HG03565 (cell line): ENCODE data around the gene ARMC9.

Experiments used
- ATAC-seq: cut with Tn5 transposase; IDR thresholded peaks from one replicate; pipeline ENCODE4 v1.9.1; 2021; ENCODE audit warnings: mild to moderate bottlenecking, moderate library complexity; ENCODE audit not compliant: unreplicated experiment

The ARMC9 gene

DNA sequence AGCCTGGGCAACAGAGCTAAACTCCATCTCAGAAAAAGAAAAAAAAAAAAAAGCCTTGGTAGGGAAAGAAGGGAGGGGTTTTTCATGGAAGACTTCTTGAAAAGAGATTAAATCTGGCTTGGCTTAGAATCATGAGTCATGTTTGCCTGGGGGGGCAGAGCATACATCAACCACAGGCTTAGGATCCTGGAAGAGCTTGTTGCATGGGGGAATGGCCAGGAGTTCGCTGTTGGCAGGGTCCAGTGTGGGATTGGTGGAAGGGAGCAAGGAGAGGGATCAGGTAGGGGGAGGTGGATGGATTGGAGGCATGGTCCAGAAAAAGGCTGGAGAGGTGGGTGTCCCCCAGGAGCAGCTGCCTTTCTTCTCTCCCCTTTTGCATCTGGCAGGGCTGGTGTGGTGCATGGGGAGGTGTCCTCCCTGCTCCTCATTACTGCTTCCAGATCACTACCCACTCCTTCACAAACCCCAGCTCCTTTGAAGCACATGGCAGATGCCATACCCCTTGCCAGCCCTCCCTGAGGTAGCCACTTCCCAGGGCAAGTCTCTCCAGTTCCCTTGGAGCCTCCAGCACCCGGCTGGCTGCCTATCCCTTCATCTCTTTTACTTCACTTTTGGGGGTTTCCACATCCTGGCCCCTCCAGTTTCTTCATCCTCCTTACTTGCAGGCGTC is 2.5 kb downstream of the ARMC9 start:
- ATAC-seq: no peak

DNA sequence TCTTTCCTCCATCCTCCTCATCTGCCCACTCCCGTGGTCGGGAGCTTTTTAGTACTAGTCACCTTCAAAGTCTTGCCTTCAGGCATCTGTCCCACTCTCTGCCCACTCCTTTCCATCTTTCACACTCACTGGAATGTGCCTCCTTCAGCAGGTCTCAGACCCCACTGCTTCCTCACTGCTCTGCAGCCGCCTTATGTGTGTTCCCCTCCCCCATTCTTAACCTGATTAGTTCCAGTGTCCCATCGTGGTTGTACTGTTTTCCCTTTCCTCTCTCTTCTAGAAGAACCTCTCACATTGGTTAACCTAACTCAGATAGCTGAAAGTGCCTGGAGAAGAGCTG is 3.0 kb downstream of the ARMC9 start:
- no peak for ATAC-seq

DNA sequence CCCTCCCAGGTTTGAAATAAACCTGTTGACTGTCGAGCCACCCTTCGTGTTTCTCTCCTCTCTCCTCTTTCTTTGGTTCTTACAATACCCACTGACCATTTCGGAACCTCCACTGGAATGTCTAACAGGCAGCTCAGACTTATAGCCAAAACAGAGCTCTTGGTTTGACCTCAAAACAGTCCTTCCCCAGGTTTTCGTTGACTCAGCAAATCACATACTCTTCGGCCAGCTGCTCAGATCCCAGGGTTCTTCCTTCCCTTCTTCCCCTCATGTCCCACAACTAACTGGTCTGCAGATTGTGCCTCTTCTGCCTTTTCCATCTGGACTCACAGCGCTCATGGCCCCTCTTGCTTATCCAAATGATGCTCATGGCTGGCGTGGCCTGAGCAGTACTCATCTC is 4.7 kb downstream of the ARMC9 start:
- no peak for ATAC-seq

DNA sequence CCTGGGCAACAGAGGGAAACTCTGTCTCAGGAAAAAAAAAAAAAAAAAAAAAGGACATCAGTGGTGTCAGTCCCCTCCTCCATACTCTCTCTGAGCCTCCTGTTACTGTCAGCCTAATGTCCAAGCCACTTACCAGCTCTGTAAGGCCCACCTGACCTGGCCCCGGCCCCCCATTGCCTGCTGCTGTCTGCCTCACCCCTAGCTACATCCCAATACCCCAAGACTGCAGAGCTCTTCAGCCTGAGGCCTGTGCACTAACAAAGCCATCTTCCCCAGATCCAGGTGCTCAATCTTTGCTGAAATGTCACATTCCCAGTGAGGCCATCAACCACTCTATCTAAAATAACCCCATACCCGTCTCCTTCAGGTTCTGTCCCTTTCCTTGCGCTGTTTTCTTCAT is 5.7 kb downstream of the ARMC9 start:
- ATAC-seq: no peak

DNA sequence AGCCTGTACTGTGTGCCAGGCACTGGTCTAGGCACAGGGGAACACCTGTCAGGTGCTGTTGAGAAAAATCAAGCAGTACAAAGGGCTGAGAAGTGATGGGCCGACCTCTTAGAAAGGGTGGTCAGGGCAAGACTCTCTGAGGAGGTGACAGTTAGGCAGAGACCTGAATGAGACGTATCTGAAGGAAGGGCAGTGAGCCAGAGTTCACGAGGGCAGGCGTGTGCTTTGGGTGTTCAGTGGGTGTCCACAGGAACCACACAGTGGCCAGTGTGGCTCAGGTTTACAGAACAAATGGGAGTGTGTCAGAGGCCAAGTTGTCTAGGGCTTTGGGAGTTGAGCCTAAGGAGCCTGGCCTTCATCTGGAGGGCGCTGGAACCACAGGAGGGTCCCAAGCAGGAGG is 6.2 kb downstream of the ARMC9 start:
- ATAC-seq: no peak

DNA sequence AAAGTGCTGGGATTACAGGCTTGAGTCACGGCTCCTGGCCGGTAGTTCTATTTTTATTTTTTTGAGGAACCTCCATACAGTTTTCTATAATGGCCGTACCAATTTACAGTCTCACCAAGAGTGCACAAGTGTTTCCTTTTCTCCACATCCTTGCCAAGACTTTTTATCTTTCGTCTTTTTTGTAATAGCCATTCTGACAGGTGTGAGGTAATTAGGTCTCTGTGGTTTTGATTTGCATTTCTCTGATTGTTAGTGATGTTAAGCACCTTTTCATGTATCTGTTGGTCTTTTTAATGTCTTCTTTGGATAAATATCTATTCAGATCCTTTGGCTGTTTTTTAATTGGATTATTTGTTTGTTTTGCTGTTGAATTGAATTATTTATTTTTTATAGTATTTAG is 9.3 kb downstream of the ARMC9 start:
- ATAC-seq: no peak

DNA sequence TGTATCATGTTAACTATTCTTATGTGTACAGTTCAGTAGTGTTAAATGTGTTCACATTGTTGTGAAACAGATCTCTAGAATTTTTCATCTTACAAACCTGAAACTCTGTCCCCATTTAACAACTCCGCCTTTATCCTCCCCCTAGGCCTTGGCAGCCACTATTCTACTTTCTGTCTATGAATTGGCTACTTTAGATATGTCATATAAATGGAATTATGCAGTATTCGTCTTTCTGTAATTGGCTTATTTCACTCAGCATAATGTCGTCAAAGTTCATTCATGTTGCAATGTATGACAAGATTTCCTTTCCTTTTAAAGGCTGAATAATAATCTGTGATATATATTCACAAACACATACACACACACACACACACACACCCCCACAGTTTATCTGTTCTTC is 12.4 kb downstream of the ARMC9 start:
- ATAC-seq: no peak

DNA sequence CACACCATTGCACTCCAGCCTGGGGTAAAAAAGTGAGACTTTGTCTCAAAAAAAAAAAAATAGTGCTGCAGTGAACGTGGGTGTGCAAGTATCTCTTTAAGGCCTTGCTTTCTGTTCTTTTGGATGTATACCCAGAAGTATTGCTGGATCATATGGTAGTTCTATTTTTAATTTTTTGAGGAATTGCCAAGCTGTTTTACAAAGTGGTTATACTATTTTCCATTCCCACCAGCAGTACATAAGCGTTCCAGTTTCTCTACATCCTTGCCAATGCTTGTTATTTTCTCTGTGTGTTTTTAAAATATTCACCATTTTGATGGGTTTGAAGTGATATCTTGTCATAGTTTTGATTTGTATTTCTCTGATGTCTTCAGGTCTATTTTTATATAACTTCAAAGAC is 13.1 kb downstream of the ARMC9 start:
- ATAC-seq: no peak

DNA sequence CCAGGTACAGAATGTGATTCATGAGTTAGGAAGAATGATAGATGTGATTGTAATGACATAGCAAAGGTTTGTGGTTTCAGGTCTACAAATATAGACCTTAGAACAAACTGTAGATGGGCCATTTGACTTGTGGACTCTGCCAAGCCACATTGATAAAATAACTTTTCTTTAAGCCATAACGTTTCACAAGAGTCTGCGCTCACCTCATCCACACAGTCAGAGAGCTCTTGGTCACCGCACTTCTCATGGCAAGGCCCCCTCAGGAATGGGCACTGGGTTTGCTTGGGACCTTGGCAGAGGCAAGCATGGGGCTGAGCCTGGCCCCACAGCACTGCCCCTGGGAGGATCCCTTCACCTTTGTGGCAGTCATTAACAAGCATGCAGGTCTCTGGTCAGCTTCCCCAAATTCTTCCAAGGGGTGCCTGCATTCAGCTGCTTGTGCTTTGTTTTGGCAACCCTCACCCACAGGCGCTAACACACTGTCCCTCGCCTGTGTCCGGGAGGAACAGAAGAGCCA is 14.0 kb downstream of the ARMC9 start:
- ATAC-seq: no peak

DNA sequence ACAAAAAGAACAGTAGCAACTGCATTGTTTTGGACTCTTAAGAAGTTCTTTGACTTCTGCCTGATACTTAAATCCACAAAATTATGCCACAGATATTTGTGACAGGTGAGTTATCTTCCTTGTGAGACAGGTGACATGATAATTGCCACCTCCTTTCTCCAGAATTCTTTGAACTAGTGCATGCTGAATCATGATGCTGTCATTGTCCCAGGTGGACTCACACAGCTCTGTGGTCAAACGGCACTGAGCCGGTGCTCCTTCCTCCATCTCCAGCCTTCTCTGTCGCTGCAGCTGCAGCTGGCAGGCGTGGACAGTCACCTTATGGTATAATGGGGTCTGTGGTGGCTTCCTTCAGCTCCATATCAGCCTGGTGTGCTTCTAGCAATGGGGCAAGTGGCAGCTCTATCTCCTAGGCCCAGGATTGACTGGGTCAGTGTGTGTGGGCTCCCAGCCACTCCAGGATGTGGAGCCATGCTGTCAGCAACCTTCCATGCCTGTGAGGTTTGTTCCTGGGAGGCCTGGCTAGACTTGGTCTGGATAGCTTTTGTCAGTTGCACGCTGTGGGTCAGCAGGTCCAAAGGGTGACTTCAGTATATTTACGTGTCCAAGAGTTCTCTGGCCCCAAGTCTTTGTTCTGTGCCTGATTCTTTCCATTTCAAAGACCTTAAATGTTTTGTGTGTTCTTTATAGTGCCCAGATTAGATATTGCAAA is 15.7 kb downstream of the ARMC9 start:
- ATAC-seq: no peak

DNA sequence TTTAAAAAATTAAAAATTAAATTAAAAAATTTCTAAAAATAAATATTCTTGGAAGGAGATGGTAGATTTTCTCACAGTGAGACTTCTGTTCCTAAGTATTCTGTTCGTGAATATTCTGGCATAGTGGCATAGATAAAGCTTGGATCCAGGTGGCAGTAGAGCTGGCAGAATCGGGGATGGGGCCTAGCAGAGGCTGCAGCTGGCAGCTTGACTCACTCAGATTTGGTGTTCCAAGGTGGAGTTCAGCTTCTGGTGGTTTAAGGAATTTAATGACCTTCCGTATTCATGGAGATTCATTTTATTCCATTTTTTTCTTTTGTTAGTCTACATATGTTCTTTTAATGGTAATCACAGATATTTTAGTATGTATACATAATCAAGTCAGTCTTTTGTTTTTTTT is 19.9 kb downstream of the ARMC9 start:
- no peak for ATAC-seq

DNA sequence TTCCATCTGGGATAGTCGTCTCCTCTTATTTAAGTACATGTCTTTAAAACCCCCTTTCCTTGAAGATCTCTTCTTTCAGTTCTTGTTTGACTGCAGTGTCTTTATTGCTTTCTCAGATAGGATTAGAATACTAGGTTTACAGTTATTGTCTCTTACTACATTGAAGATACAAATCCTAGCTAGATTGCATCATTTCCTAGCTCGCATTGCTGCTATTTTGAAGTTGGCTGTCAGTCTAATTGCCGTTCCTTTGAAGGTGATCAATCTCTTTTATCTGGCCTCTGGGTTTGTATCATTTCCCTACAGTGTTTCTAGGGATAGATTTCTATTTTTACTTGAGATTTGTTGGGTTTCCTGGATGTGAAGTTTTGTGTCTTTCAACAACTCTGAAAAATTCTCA is 20.9 kb downstream of the ARMC9 start:
- no peak for ATAC-seq

DNA sequence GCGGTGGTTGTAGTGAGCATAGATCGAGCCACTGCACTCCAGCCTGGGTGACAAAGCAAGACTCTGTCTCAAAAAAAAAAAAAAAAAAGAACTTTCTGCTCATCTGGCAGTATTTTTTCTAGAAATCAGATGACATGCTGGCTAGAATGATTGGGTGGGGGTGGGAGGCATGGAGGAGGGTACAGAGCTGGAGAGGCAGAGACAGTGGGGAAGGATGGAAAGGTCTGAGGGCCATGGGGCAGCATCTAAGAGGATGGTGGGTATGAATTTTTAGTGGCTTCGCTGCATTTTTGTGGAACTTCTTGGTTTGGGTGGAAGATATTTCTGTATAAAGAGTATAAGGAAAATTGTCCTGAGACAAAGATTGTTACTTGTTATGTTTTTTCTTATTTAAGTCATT is 23.3 kb downstream of the ARMC9 start:
- no peak for ATAC-seq

DNA sequence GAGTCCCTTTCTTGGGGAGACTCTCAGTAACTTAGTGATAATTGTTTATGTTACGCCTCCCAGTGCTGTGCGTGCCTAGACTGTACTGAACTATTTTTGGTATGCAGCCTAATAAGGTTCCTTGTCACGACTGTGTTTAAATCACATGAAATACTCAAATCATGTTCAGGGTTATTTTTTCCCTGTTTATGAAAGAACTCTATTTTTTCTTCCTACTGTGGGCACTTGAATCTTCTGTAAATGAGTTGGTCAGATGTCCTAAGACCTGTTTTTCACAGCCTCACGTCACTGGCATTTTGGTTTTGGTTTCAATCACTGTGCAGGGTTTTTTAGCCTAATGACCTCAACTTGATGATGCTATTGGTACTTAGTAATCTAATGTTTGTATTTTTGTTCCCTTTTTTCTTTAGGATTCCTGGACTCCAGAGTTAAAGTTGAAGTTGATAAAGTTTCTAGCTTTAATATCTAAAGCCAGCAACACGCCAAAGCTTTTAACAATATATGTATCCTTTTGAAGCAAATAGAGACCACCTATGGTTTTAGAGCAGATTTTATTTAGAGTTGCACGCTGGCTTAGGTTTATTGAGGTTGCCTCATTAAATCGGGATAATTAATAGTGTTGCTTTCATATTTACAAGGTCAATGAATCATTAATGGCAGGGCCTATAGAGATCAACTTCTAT is 24.0 kb downstream of the ARMC9 start:
- ATAC-seq: peak; percentile 79

DNA sequence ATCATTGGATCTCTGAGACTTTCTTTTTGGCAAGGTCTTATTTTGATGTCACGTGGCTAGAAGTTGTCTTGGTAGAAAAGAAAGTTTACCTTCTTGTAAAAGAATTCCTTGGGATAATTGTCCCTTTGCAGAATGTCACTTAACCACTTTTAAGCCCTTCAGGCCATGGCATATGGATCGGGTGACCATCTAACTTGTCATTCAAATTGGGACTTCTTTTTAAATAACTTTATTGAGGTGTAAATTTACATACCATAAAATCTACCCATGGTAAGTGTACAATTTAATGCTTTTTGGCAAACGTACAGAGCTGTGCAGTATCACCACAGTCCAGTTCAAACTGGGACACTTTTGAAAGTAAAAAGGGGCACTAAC is 24.6 kb downstream of the ARMC9 start:
- ATAC-seq: no peak

DNA sequence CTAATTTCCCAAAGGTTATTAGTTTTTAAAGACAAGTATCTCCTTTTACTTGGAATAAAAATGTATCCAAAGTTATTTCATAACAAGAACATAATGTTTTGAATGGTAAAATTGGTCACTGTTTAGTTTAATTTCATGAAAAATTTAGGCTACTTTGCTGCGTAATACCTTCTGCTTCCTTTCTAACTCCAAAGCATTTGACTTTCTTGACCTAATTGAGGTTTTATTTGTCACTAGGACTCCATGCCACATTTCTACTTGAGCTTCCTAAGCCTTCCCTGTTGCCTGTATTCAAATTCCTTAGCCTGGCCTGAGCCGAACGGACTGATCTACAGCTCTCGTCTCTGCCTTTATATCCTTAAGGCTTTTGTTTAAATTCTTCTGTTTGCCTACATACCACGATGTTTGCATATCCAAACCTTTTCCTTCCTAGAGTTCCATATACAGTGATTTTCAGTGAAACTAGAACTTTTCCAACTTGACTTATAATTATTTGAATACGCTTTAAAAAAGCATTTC is 25.1 kb downstream of the ARMC9 start:
- no peak for ATAC-seq

DNA sequence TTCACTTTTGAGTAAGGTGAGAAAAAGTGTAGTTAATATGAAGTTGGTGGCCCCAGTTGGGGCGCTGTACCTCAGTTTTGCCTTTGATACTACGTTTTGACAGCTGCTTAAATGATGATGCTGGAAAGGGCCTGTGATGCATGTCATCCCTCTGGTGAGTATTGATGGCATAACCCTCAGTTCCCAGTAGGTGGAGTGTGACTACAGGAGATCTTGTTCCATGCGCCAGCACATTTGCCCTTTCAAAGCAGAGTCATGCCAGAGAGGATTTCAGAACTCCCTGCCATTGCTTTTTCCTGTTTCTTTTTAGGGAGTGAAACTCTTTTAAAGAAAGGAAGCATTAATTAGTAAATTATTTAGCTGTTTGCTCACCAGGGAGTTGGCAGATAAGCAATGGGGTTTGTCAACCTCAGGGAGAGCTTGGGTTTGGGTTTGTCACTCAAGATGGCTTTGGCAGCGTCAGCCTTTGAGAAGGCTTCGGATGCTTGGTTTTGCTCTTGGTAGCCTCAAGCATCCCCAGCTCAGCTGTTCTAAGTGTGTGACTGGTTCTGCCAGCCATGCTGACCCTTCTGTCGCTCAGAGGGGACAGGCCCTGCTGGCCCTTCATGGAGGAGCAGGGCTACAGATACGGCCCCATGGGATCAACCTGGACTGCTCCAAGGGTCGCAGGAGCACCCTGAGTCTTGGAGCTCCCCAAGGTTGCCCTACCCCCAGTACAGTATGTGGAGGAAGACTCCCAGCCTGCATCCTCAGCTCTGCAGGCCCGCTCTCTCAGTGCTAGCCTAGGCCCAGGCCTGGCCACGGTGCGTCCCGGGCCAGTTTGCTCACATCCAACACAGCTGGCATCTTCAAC is 29.1 kb downstream of the ARMC9 start:
- peak; percentile 55 for ATAC-seq

DNA sequence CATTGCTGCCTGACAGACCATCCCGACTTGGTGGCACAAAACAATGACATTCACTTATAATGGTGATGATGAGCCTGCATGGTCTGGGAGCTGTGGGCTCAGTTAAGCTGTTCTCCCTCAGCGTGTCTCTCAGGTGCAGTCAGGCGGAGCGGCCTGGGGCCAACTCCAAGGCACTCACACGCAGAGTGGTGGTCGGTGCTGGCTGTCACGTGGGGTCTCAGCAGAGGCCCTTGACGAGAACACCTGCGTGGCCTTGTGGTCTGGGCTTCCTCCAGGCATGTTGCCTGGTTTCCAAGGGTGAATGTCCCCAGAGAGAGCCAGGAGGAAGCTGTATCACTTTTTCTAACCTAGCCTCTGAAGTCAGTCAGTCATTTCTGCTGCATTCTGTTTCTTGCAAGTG is 29.8 kb downstream of the ARMC9 start:
- ATAC-seq: peak; percentile 67

DNA sequence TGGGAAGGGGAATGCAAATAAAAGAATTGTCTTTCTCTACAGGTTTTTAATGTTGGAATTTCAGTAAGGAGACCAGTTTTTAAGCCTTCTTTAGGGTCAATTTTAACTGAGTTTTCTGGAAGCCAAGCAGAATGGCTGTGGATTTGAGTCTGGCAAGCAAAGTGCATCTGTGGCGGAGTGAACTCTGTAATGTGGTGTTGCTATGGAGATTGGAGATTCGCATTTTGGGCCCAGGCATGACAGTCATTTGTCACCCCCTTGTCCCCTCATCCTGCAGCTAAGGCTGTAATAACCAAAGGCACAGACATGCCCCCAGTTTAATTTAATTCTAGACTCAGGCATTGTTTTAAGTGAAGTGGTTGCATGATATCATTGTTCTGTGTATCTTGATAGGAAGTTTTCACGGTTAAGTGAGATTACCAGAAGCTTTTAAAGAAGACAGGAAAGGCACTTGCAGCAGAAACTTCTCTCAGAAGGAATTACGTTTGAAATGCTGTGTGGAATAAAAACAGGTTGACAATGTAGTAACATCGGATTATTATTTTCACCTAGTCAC is 30.6 kb downstream of the ARMC9 start:
- ATAC-seq: no peak

DNA sequence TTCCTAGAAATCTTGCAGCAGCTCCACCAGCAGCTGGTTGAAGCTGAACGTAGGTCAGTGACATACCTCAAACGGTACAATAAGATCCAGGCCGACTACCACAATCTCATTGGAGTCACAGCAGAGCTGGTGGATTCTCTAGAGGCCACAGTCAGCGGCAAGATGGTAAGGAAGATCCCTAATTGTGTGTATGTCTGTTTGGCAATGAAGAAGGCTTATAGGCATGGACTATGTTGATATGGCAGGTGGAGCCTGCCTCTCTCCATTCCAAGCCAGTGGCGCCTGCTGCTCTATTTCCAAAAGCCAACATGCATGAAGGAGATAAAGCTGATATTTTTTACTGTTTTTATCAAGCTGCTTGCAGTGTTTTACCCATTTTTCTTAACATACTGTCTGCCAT is 36.8 kb downstream of the ARMC9 start:
- ATAC-seq: no peak

DNA sequence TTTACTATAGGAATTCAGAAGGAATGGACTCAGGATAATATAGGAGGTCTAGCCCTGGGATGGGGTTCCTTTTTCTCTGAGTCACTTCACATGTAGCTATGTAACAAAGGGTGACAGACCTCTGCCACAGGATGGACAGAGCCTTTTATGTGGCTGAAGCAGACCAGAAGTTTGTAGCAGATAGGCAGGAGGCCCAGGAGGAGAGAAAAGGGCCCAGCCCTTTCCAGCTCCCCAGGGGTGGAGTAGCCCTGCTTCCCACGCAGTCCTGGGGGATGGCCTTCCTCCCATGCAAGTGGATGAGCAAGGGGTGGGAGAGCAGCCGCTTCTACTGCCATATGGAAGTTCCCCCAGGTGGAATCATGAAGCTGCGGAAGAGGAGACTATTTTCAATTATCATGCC is 40.3 kb downstream of the ARMC9 start:
- no peak for ATAC-seq
